WI38 (cell line): ENCODE data around the gene KRTAP5-6.
"Not testable (repeated sequence)": the region's sequence is repeated elsewhere in the genome, so short reads cannot be mapped to it uniquely, and the experiment has no call there.

ENCODE experiments used
- H3K4me3 ChIP-seq: 2 replicates; pipeline ENCODE4 v1.5.1; 2011; ENCODE audit warnings: low read depth, mild to moderate bottlenecking, control low read depth, low read length
- TF ChIP-seq, protein P1 (sequence below): IDR thresholded peaks from 2 replicates; pipeline ENCODE4 v1.5.1; 2012; ENCODE audit warnings: low read depth, mild to moderate bottlenecking, control low read depth, low read length

KRTAP5-6 gene

DNA sequence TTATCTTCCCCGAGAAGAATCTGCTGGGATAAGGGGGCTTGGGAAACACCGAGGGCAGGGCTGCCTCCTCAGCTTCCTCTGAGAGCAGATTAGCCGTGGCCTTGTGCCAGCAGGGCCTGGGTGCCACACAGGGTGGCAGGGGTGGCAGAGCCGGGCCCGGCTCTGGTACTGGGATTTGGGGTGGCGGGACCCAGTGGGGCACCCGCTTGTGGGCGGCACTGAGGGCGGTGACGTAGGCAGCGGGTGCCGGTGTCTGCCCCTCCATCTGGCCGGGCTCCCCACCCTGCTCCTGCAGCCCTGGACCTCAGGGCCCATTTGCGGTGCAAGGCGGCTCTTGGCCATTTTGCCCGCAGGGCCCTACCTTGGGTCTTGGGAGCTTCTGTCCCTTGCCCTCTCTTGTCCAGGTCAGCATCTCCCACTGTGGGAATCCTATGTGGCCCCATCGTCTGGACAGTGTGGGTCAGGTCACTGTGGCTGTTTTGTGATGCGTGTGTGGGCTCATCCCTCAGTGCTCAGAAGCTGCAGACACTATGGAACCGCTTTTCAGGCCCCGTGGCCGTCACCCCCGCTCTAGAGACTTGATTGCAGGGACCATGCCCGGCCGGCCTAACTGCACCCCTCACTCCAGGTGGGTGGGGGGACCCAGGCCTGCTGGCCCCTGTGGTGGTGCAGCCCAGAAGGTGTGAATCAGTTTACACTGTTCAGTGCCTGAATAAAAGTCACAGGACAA lies 29.7 kb upstream of the KRTAP5-6 start:
- TF ChIP-seq, protein P1, sequence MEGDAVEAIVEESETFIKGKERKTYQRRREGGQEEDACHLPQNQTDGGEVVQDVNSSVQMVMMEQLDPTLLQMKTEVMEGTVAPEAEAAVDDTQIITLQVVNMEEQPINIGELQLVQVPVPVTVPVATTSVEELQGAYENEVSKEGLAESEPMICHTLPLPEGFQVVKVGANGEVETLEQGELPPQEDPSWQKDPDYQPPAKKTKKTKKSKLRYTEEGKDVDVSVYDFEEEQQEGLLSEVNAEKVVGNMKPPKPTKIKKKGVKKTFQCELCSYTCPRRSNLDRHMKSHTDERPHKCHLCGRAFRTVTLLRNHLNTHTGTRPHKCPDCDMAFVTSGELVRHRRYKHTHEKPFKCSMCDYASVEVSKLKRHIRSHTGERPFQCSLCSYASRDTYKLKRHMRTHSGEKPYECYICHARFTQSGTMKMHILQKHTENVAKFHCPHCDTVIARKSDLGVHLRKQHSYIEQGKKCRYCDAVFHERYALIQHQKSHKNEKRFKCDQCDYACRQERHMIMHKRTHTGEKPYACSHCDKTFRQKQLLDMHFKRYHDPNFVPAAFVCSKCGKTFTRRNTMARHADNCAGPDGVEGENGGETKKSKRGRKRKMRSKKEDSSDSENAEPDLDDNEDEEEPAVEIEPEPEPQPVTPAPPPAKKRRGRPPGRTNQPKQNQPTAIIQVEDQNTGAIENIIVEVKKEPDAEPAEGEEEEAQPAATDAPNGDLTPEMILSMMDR, result no peak
- no peak overlapping the region for H3K4me3 ChIP-seq

DNA sequence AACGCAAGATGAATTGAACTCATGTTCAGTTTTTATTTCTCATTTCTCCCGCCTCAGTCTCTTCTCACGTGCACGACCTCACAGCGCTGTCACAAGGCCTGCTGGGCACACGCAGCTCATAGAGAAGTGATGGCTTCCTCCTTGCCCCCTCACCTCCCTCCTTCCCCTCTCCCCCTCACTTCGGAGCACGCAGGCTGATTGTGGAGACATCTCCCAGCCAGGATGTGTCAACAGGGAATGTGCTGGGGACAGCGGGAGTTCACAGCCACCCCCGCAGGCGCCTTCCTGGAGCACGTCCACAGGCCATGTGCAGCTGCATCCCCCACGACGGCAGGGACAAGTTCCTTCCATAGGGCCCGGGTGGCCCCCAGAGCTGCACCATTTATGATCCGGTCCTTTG lies 29.1 kb upstream of the KRTAP5-6 start:
- TF ChIP-seq, protein P1, result no peak
- H3K4me3 ChIP-seq, result no peak overlapping the region

DNA sequence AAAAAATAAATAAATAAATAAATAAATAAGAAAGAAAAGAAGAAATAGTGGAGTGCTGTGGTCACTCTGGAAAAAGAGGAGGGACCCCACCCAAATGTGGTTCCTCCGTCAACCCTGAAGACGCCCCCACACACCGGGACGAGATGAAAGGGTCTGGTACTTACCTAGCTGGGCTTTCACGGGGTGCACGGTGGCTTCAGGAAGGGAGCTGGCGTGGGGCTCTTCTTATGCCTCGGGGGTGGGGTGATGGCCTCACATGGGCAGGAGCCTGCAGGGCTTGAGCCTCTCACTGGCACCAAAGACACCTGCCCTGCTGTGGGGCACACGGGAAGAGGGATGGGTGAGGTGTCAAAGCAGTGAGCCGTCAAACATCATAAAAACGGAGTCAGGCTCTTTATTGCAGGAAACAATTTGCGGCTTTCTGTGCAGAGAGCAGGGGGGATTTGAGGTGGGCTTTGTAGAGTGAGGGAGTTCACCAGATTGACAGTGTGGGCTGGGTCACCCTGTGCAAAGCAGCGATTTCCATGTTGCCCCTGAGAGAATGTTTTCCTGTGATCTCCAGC lies 28.0 kb upstream of the KRTAP5-6 start:
- no peak overlapping the region for H3K4me3 ChIP-seq
- TF ChIP-seq, protein P1, result no peak

DNA sequence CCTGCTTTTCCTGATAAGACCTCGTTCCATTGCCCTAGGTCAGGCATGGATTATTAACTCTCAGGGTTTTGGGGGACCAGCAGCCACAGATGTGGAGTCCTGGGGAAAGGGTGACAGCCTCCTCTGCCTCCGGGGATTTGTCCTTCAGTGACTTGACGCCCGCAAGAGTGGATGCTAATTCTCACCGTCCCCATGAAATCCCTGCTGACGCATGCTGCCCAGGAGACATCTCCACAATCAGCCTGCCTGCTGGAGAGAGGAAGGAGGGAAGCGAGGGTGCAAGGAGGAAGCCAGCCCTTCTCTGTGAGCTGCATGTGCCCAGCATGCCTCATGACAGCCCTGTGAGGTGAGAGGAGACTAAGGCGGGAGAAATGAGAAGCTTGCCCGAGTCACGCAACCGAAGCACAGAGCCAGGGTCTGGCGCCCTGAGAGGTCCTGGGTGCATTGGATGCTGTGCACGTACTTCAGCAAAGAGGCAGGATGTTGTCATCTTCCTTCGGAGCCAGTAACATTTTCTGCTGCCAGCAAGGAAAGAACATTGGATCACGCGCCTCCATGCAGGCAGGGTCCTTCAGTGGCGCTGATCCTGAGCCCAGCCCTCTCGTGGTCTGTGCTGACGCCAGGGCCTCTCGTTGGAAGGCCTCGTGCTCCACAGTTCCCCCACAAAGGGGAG lies 27.3 kb upstream of the KRTAP5-6 start:
- no peak overlapping the region for H3K4me3 ChIP-seq
- TF ChIP-seq, protein P1, result no peak

DNA sequence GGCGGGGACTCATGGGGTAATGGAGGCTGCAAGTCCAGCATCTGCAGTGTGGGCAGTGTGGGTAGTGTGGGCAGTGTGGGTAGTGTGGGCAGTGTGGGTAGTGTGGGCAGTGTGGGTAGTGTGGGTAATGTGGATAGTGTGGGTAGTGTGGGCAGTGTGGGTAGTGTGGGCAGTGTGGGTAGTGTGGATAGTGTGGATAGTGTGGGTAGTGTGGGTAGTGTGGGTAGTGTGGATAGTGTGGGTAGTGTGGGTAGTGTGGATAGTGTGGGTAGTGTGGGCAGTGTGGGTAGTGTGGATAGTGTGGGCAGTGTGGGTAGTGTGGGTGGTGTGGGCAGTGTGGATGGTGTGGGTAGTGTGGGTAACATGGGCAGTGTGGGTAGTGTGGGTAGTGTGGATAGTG lies 26.5 kb upstream of the KRTAP5-6 start:
- H3K4me3 ChIP-seq, result not testable (repeated sequence)

DNA sequence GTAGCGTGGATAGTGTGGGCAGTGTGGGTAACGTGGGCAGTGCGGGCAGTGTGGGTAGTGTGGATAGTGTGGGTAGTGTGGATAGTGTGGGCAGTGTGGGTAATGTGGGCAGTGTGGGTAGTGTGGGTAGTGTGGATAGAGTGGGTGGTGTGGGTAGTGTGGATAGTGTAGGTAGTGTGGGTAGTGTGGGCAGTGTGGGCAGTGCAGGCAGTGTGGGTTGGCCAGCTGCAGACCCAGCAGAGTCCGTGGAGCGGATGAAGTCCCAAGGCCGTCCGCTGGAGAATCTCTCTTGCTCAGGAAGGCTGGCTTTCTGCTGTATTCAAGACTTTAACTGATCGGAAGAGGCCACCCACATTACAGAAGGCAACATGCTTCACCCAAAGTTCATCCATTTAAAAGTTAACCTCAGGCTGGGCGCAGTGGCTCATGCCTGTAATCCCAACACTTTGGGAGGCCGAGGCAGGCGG lies 26.1 kb upstream of the KRTAP5-6 start:
- H3K4me3 ChIP-seq, result no peak overlapping the region
- TF ChIP-seq, protein P1, result no peak

DNA sequence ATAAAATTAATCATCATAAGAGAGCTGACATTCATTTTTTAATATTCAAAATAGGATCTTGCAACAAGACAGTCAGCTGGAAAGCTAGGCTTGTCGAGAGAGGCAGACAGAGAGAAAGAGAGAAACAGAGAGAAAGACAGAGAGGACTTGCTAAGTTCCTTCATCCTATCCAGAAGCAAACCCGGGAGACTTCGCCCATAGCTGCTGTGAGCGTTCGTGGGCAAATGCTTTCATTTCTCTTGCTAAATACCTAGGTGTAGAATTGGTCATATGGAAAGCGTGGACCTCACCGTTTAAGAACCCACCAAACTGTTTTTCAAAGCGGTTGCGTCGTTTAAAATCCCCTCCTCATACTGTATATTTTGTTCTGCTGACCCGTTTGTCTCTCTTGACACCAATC lies 25.3 kb upstream of the KRTAP5-6 start:
- no peak overlapping the region for H3K4me3 ChIP-seq
- TF ChIP-seq, protein P1, result no peak
